Thymus (tissue), 11 donors: Measurements from ENCODE around the gene SUMF1. TPM values are rescaled to one million over a fixed set of nuclear protein-coding genes. Genes with fewer than 3 reads are reported as not detected.

ENCODE experiments used
- DNase-seq, 9 donors: peaks; one replicate each; pipeline ENCODE4 v3.0.0-alpha.2; 2013; ENCODE audit warnings: low spot score in 9 of 9, low read depth in 6 of 9, missing footprints in 1 of 9
- H3K27ac ChIP-seq, 2 donors: one replicate each; pipeline ENCODE4 v1.5.1; 2013; ENCODE audit warnings: control low read depth in 1 of 2, low read depth in 1 of 2, low read length in 1 of 2, mild to moderate bottlenecking in 1 of 2, moderate library complexity in 1 of 2
- H3K27me3 ChIP-seq, 2 donors: one replicate each; pipeline ENCODE4 v1.5.1; 2013; ENCODE audit warnings: low read length in 1 of 2; ENCODE audit not compliant: control insufficient read depth in 2 of 2, insufficient read depth in 1 of 2
- H3K36me3 ChIP-seq, 2 donors: one replicate each; pipeline ENCODE4 v1.5.1; 2013; ENCODE audit warnings: low read length in 1 of 2, mild to moderate bottlenecking in 1 of 2, moderate library complexity in 1 of 2; ENCODE audit not compliant: control insufficient read depth in 2 of 2, insufficient read depth in 2 of 2
- H3K4me1 ChIP-seq, 2 donors: one replicate each; pipeline ENCODE4 v1.5.1; 2013; ENCODE audit warnings: low read length in 2 of 2; ENCODE audit not compliant: control insufficient read depth in 2 of 2, insufficient read depth in 2 of 2
- H3K4me3 ChIP-seq, 2 donors: one replicate each; pipeline ENCODE4 v1.5.1; 2013; ENCODE audit warnings: low read length in 2 of 2, control low read depth in 1 of 2, mild to moderate bottlenecking in 1 of 2
- H3K9me3 ChIP-seq, 2 donors: one replicate each; pipeline ENCODE4 v1.5.1; 2013; ENCODE audit warnings: low read length in 1 of 2, mild to moderate bottlenecking in 1 of 2; ENCODE audit not compliant: control insufficient read depth in 2 of 2, insufficient read depth in 1 of 2
- WGBS: extraction: QIAGEN DNeasy Blood & Tissue Kit; methylation state at CpG from one replicate; pipeline ENCODE4 v1.1.7; 2013; 5-methylcytosine and 5-hydroxymethylcytosine counted together
- polyA plus RNA-seq: library from polyadenylated mRNA; stranded (reverse); fragments of 200-250 nt; gene quantifications from one replicate; pipeline ENCODE4 v1.2.3, GENCODE V29; 2013
- total RNA-seq: library from RNA; stranded (reverse); fragments of 120-200 nt; gene quantifications from one replicate; pipeline ENCODE4 v1.2.4, GENCODE V29; 2013
- donor health status: healthy.

Gene SUMF1
- total and polyA plus RNA-seq, 2 donors: 14.1 to 18.6 TPM

DNA sequence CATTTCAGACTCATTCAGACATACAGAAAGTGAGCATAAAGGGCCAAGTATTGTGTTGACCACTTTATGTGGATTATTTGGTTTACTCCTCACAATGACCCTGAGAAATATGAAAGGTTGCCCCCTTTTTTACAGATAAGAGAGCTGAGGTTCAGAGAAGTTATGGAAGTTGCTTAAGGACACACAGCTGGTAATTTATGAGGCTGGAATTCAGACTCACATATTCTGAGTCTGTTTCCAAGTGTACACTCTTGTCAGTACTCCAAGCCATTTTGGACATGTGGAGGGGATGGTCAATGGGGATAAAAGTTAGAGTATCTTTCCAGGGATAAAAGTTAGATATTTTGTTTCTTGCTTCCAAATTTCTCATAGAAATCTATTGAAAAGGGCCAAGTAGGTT, 42.0 kb upstream of the SUMF1 start:
- DNase-seq: no peak
- no peak overlapping the region for H3K4me3 ChIP-seq
- no peaks in the 10 kb centered on the region for H3K9me3 ChIP-seq
- H3K27ac ChIP-seq: no peak overlapping the region
- no peaks in the 10 kb centered on the region for H3K27me3 ChIP-seq
- H3K36me3 ChIP-seq: peaks cover 5 to 6% of the 10 kb centered on the region in 2 donors
- H3K4me1 ChIP-seq: peaks cover 34 to 64% of the 10 kb centered on the region in 2 donors

DNA sequence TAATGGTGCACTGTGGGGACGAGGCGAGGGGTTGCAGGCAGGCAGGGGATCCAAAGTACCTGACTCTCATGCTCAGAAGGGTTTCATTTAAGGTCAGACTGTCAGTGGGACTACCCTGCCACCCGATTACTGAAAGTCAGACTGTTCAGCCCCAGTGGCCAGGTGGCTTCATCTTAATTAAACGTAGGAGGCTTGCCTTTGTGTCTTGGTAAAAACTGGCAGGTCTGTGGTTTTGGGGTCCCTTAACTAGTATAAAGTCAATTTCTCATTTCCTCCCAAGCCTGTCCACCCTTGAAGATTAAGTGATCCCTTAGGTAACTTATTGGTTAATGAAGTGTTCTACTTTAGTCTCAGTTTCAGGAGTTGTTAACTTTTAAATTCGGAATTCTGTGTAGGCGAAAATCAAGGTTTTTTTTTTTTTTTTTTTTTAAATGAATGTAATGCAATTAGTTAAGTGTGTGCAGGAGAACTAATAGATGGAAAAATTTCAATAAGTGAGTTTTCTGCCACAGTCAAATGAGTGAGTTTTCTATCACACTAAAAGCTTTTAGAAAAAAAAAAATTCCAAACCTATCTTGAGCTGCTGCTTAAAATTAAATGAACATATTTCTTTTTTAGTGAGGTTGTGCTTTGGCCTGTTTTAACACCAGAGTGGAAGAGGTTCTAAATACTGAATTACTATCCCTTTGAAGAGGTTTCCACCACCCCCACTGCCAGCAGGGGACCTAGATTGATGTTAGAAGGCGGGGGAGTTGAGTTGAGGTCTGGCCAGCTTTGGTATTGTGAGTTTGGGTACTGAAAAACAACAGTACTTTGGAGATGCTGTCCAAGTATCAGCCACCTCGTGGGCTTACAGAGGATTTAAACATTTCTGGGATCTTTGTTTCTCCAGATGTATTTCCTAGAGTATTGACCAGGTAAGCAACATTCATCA, 41.2 kb upstream of the SUMF1 start:
- Histone ChIP-seq H3K4me1 (peaks cover 42 to 70% of the 10 kb centered on the region in 2 donors), H3K9me3 (no peaks in the 10 kb centered on the region), H3K27me3 (no peaks in the 10 kb centered on the region), H3K4me3 (no peak overlapping the region), H3K27ac (no peak overlapping the region), H3K36me3 (peaks cover 5 to 6% of the 10 kb centered on the region in 2 donors)
- WGBS: 71% methylated on average over 8 of the region's 8 CpGs
- peak in 1 of 9 donors; percentile 54 for DNase-seq

DNA sequence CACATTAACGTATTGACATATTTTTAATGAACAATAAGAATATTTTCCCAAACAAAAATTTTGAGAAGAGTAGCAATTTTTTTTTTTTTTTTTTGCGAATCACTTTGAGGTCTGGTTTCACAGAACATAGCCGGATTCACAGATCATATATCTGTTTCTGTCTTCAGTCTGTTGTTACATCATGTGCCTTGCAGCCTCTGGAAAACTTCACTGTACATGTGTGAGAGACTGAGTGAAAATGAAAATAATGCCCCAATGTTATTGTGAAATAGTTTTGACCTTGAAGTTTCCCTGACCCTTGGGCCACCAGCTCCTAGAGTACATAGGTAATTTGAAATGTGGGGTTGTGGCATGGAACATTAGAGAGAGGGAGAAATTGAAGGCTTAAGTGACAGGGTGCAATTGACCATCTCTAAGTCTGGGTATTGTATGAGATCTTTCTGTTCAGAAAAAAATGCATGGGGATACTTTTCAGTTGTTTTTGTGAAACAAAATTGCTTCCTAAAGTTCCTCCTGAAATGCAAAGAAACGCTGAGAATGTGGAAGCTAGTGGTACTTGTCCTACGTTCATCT, 40.0 kb upstream of the SUMF1 start:
- WGBS: 67% methylated on average over 5 of the region's 5 CpGs
- Histone ChIP-seq H3K9me3 (no peaks in the 10 kb centered on the region), H3K4me1 (peaks cover 35 to 61% of the 10 kb centered on the region in 2 donors), H3K27me3 (no peaks in the 10 kb centered on the region), H3K36me3 (peaks cover 3 to 6% of the 10 kb centered on the region in 2 donors), H3K27ac (no peak overlapping the region), H3K4me3 (no peak overlapping the region)
- no peak for DNase-seq

DNA sequence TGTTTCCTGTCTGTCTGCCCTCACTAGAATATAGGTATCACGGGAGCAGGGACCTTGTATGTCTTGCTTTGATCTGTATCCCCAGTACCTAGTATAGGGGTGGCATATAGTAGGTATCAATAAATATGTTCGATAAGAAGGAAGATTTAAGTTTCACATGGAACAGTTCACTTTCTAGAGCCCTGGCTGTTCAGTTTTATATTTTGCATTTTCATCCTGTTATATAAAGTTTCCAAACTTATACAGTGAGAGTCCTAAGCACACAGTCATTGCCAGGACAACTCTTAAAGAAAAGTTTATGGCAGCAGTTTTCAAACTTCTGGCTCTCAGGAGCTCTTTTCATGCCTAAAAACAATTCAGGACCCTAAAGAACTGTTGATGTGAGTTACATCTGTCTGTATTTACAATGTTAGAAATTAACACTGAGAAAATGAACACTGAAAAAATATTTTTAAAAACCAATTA, 39.5 kb upstream of the SUMF1 start:
- Histone ChIP-seq H3K9me3 (no peaks in the 10 kb centered on the region), H3K27ac (peak overlapping the region in 1 of 2 donors; percentile 13), H3K27me3 (no peaks in the 10 kb centered on the region), H3K36me3 (peaks cover 4 to 6% of the 10 kb centered on the region in 2 donors), H3K4me1 (peaks cover 29 to 56% of the 10 kb centered on the region in 2 donors), H3K4me3 (no peak overlapping the region)
- DNase-seq: no peak
- 66% methylated on average over 2 of the region's 2 CpGs for WGBS

DNA sequence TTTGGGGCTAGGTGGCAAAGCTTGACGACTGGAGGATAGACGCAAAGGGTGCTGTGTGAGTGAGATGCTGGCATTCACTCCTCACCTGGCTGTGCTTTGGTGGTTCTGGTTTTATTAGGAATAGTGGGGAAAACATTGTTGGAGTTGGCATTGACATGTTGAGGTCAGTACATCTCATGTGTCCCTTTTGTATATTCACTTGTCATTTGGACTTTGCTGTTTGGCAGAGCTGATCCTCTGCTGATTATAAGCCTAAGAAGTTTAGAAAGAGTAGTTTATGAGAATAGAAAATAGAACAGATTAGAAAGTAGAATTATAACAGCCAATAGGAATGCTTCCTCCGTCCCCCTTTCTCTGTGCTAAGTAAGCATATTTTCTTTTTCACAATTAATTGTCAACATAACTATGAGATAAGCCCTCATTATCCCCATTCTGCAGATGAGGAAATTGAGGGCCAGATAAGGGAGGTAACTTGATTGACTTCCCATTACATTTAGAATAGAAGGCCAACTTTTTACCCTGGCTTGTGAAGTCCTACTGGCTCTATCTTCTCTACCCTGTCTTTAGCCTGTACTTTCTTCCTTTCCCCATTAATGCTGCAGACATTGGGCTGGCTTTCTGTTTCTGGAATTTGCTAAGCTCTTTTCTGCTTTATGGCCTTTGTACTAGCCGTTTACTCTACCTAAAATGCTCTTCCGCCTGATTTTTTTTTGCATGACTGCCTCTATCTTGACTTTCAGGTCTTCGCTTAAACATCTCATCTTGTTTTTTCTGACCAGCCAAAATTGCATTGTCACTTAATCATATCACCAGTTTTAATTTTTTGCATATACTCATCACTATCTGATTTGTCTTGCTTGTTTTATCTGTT, 38.9 kb upstream of the SUMF1 start:
- 97% methylated on average over 6 of the region's 6 CpGs for WGBS
- H3K9me3 ChIP-seq: no peaks in the 10 kb centered on the region
- peaks cover 7 to 11% of the 10 kb centered on the region in 2 donors for H3K36me3 ChIP-seq
- no peaks in the 10 kb centered on the region for H3K27me3 ChIP-seq
- peak overlapping the region in 1 of 2 donors; percentile 92 for H3K27ac ChIP-seq
- no peak overlapping the region for H3K4me3 ChIP-seq
- DNase-seq: no peak
- H3K4me1 ChIP-seq: peaks cover 25 to 49% of the 10 kb centered on the region in 2 donors

DNA sequence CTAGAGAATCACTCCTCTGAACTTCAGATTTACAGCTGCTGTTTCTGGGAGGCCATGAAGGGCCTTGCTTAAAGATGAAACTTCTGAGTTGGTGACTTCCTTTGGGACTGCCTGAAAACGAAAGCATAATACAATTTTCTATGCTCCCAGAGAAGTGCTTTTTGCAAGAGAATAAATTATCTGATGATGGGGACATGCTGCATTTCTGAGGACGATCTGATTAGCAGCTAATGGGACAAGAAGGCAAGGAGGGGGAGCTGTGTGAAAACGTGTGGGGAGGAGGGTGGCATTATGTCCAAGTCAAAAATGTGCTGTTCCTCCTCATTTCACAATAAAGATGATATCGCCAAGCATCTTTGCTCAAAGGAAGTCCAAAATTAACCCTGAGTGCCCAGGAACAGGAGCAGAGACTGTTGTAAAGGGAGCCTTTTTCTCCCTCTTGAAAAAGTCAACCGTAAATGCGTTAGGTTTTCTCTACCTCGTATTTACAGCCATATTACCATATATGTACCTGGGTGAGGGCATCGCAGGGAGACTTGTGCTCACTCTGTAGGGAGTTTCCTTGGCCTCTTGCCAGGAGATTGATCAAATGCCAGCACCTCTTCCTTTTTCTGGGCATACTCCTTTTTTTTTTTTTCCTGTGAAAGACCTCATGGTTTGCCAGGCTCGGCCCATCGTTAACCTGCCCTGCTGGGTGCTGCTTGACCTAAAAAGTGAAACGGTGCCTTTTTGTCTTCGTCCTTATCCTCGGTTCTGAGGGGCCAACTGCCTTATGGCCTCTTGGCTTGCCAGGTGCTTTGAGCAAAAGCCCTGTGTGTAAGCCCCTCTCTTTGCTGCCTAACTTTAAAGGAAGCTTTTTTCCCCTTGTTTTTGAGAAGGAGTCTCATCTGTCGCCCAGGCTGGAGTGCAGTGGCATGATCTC, 37.5 kb upstream of the SUMF1 start:
- H3K36me3 ChIP-seq: peaks cover 8 to 18% of the 10 kb centered on the region in 2 donors
- H3K9me3 ChIP-seq: no peaks in the 10 kb centered on the region
- H3K27ac ChIP-seq: peak overlapping the region; percentile 38 to 92
- H3K4me1 ChIP-seq: peaks cover 25 to 46% of the 10 kb centered on the region in 2 donors
- peak in 1 of 9 donors; percentile 67 for DNase-seq
- peak overlapping the region; percentile 14 to 15 for H3K4me3 ChIP-seq
- H3K27me3 ChIP-seq: no peaks in the 10 kb centered on the region
- 10% methylated on average over 14 of the region's 14 CpGs for WGBS

DNA sequence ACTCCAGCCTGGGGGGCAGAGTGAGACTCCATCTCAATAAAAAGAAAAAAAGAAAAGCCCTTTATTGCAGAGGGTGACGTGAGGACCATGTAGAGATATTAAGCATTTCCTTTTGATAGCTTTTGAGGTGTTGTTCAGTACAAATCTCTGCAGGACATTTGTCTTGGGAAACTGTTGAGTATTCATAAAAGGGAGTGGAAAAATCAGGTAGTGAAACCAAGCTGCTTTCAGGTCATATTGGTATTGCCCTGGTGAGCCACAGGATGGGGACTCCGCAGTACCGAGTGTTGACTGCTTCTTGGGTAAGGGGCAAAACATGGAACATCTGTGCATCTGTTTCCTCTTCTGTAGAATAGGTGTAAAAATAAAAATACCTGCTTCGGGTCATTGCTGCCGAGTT, 36.0 kb upstream of the SUMF1 start:
- Histone ChIP-seq H3K27me3 (no peaks in the 10 kb centered on the region), H3K4me1 (peaks cover 25 to 40% of the 10 kb centered on the region in 2 donors), H3K36me3 (peaks cover 17 to 23% of the 10 kb centered on the region in 2 donors), H3K9me3 (no peaks in the 10 kb centered on the region), H3K27ac (peak overlapping the region in 1 of 2 donors; percentile 92), H3K4me3 (no peak overlapping the region)
- WGBS: 40% methylated on average over 5 of the region's 5 CpGs
- DNase-seq: peak in 1 of 9 donors; percentile 37

DNA sequence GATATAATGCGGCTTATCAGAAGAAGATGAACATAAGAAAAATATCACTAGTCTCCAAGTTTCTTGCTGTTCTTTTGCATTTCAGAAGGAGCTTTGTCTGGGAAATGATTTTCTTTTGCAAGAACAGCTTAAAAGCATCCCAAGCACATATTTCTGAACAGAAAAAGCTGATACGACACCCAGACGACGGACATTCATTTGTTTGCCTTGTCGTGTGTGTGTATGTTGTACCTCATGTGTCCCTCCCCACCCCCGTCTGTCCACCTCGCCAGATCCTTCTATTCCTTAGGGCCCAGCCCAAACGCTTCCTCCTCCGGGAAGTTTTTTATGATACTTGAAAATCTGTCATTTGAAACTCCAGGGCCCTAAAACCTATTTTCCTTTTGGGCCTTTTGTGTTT, 34.9 kb upstream of the SUMF1 start:
- no peak for DNase-seq
- WGBS: 98% methylated on average over 9 of the region's 9 CpGs

More for the DNA sequence above, 34.9 kb upstream of the SUMF1 start:
- Histone ChIP-seq H3K27ac (no peak overlapping the region), H3K4me3 (no peak overlapping the region), H3K27me3 (no peaks in the 10 kb centered on the region), H3K9me3 (no peaks in the 10 kb centered on the region), H3K4me1 (peaks cover 21 to 33% of the 10 kb centered on the region in 2 donors), H3K36me3 (peaks cover 20 to 23% of the 10 kb centered on the region in 2 donors)
